ENCODE data around the gene COL19A1. TPM values are rescaled to one million over a fixed set of nuclear protein-coding genes. Genes with fewer than 3 reads are reported as not detected.

The COL19A1 gene
- total RNA-seq, 2 donors from 2014 or later: 1.4 to 1.5 TPM

- Mint-ChIP-seq H3K27me3 (ENCODE audit: insufficient read depth) (no peaks in the 10 kb centered on the region), H3K36me3 (ENCODE audit: low read depth) (no peaks in the 10 kb centered on the region), H3K27ac (no peak overlapping the region), H3K4me3 (no peak overlapping the region), H3K4me1 (no peaks in the 10 kb centered on the region), H3K9me3 (no peaks in the 10 kb centered on the region)
- no peak overlapping the region for H3K9ac ChIP-seq (ENCODE audit: extremely low read depth, low read length, poor library complexity, severe bottlenecking)
- TF ChIP-seq, protein P1, sequence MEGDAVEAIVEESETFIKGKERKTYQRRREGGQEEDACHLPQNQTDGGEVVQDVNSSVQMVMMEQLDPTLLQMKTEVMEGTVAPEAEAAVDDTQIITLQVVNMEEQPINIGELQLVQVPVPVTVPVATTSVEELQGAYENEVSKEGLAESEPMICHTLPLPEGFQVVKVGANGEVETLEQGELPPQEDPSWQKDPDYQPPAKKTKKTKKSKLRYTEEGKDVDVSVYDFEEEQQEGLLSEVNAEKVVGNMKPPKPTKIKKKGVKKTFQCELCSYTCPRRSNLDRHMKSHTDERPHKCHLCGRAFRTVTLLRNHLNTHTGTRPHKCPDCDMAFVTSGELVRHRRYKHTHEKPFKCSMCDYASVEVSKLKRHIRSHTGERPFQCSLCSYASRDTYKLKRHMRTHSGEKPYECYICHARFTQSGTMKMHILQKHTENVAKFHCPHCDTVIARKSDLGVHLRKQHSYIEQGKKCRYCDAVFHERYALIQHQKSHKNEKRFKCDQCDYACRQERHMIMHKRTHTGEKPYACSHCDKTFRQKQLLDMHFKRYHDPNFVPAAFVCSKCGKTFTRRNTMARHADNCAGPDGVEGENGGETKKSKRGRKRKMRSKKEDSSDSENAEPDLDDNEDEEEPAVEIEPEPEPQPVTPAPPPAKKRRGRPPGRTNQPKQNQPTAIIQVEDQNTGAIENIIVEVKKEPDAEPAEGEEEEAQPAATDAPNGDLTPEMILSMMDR (conservative IDR thresholded peaks at IDR 0.05): no peak
- no peaks in the 10 kb centered on the region for H3K4me1 ChIP-seq (ENCODE audit: control insufficient read depth, insufficient read depth, low read length)
- no peak for DNase-seq
- H3K27ac ChIP-seq (ENCODE audit: low read depth, low read length): no peak overlapping the region
- H3K27me3 ChIP-seq (ENCODE audit: control insufficient read depth, insufficient read depth, low read length, poor library complexity, severe bottlenecking): no peaks in the 10 kb centered on the region
- 88% methylated on average over 3 of the region's 3 CpGs; no CpG with 5 or more reads in 1 of the 2 experiments for WGBS, 2 experiments (ENCODE audit: insufficient coverage in 1 of 2, insufficient read length in 1 of 2)
- no peak overlapping the region for H3K4me3 ChIP-seq (ENCODE audit: low read length)
- H3K36me3 ChIP-seq (ENCODE audit: control insufficient read depth, insufficient read depth, low read length): no peaks in the 10 kb centered on the region
- H3K9me3 ChIP-seq (ENCODE audit: control insufficient read depth, low read length): peaks cover 23% of the 10 kb centered on the region
These were observed 263.0 kb downstream of the COL19A1 start for GRCh38 chr6:70129341-70129740.

DNA sequence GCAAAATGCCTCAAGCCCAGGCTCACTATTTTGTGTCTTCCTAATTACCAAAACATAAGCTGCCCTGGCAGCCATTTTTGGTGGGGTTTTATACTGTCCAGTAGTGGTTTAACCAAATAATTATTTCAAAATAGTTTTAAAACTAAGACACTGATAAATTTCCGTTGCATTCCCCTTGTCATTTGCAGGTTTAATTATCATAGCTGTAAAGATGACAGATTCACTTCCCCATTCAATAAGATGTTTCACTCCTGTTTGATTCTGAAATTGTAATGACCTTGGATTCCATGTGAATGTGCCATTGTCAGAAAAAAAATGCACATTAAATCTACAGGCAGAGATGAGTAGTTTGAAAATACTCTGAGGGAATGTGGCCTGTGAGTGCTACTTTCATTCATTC, 264.5 kb downstream of the COL19A1 start:
- H3K4me3 Mint-ChIP-seq: no peak overlapping the region
- no peaks in the 10 kb centered on the region for H3K36me3 ChIP-seq (ENCODE audit: control insufficient read depth, insufficient read depth, low read length)
- H3K9me3 Mint-ChIP-seq: peaks cover 3% of the 10 kb centered on the region
- peaks cover 28% of the 10 kb centered on the region for H3K9me3 ChIP-seq (ENCODE audit: control insufficient read depth, low read length)
- no peaks in the 10 kb centered on the region for H3K4me1 ChIP-seq (ENCODE audit: control insufficient read depth, insufficient read depth, low read length)
- TF ChIP-seq, protein P1 (conservative IDR thresholded peaks at IDR 0.05): no peak
- no peaks in the 10 kb centered on the region for H3K27me3 Mint-ChIP-seq (ENCODE audit: insufficient read depth)
- no peak overlapping the region for H3K27ac ChIP-seq (ENCODE audit: low read depth, low read length)
- H3K27me3 ChIP-seq (ENCODE audit: control insufficient read depth, insufficient read depth, low read length, poor library complexity, severe bottlenecking): no peaks in the 10 kb centered on the region
- H3K4me1 Mint-ChIP-seq: peaks cover 11% of the 10 kb centered on the region
- 83 to 100% methylated on average over 1 of the region's 1 CpG for WGBS, 2 experiments (ENCODE audit: insufficient coverage in 1 of 2, insufficient read length in 1 of 2)
- no peak overlapping the region for H3K4me3 ChIP-seq (ENCODE audit: low read length)
- H3K9ac ChIP-seq (ENCODE audit: extremely low read depth, low read length, poor library complexity, severe bottlenecking): no peak overlapping the region
- no peaks in the 10 kb centered on the region for H3K36me3 Mint-ChIP-seq (ENCODE audit: low read depth)
- no peak overlapping the region for H3K27ac Mint-ChIP-seq
- no peak for DNase-seq

DNA sequence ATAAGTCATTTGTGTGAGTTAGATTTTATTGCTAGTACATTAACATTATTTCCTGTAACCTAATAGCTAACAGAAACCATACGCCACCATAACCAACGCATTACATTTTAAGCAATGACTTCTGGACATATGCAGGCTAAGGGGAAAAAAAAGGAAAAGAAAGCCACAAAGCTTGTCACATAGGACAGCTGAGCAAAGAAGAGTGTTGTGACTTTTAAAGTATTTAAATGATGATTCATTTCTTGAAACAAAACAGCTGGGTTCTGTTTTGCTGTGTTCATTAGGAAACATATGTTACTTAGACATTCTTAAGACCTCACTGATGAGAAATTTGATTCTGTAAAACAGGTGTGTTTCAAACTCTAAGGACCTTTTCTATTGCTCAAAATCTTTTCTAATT, 265.2 kb downstream of the COL19A1 start:
- TF ChIP-seq, protein P1 (conservative IDR thresholded peaks at IDR 0.05): no peak
- WGBS, 2 experiments (ENCODE audit: insufficient coverage in 1 of 2, insufficient read length in 1 of 2): 100% methylated on average over 2 of the region's 2 CpGs; no CpG with 5 or more reads in 1 of the 2 experiments
- H3K4me1 Mint-ChIP-seq: peaks cover 13% of the 10 kb centered on the region
- Histone ChIP-seq H3K9ac (ENCODE audit: extremely low read depth, low read length, poor library complexity, severe bottlenecking) (no peak overlapping the region), H3K27ac (ENCODE audit: low read depth, low read length) (no peak overlapping the region), H3K36me3 (ENCODE audit: control insufficient read depth, insufficient read depth, low read length) (no peaks in the 10 kb centered on the region), H3K9me3 (ENCODE audit: control insufficient read depth, low read length) (peaks cover 24% of the 10 kb centered on the region), H3K4me1 (ENCODE audit: control insufficient read depth, insufficient read depth, low read length) (no peaks in the 10 kb centered on the region), H3K4me3 (ENCODE audit: low read length) (no peak overlapping the region), H3K27me3 (ENCODE audit: control insufficient read depth, insufficient read depth, low read length, poor library complexity, severe bottlenecking) (no peaks in the 10 kb centered on the region)
- H3K4me3 Mint-ChIP-seq: no peak overlapping the region
- no peaks in the 10 kb centered on the region for H3K27me3 Mint-ChIP-seq (ENCODE audit: insufficient read depth)
- peaks cover 3% of the 10 kb centered on the region for H3K9me3 Mint-ChIP-seq
- no peaks in the 10 kb centered on the region for H3K36me3 Mint-ChIP-seq (ENCODE audit: low read depth)
- no peak for DNase-seq
- H3K27ac Mint-ChIP-seq: no peak overlapping the region
